Measurements from ENCODE around the gene SLC1A5.

SLC1A5 gene

DNA sequence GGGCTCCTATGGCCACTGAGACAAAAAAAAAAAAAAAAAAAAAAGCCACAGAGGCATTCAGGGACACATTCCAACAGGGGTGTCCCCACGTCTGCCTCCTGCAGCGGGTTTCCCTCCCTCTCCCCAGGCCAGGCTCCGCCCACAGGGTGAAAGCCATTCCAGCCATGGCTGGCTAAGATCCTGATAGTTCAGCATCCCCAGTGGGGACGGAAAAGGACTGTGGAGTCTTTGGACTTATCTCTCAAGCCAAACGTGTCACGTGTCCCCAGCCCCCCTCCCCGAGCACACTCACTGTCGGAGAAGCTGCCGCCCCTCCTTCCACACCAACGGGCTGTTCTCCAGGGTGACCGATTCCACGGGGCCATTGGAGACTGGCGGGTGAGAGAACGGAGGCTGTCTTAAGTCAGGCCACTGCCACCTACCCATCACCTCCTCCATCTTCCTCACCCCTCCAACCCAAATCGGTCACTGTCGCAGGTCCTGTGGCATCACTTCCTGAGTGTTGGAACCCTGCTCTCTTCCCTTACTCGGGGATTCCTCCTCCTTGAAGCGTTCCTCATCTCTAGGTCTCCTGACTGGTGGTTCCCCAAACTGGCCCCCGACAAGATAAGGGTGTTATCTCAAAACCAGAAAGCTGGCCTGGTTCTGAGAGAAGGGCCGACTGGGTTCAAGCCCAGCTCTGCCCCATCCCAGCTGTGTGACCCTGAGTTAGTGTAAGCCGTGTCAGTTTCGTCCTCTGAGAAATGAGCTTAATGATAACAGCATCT lies 51.7 kb downstream of the SLC1A5 start:
- no peaks in the 10 kb centered on the region for H3K27me3 ChIP-seq (ENCODE audit: low read depth, low read length)
- no peaks in the 10 kb centered on the region for H3K9me3 ChIP-seq (ENCODE audit: control insufficient read depth in 1 of 2, low read length in 2 of 2)
- H3K4me1 ChIP-seq (ENCODE audit: control insufficient read depth in 1 of 2, insufficient read depth in 2 of 2, low read length in 2 of 2) = peaks cover 0 to 42% of the 10 kb centered on the region in 2 donors
- no peak overlapping the region for H3K4me3 ChIP-seq (ENCODE audit: low read depth in 1 of 2, low read length in 2 of 2)
- no peak overlapping the region for H3K27ac ChIP-seq (ENCODE audit: low read length)
- H3K36me3 ChIP-seq (ENCODE audit: control insufficient read depth in 1 of 2, insufficient read depth in 2 of 2, low read length in 2 of 2) = peaks cover 28 to 42% of the 10 kb centered on the region in 2 donors

DNA sequence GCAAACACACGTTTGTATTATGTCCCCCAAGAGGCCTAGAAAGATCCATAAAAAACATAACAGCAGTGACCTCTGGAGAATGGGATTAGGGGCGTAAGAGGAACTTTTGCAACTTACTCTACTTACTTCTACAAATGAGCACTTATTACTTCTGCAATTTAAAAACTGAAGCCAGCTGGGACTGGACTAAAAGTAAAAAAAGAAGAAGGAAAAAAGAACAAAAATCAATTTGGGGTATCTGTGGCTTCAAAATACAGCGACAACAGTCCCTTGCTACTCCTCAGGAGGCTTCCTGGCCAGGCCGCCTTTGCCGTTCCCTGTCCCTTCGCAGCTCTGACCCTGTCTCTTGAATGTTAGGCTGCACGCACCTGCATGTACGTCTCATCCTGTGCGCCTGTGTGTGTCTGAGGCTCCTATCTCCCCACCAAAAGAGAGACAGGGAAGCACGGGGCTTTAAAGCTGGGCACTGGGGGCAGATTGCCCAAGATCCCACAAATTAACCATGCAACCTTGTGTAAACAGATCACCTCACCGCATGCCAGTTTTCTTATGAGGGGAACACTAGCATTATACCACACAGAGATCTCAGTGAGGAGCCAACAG lies 54.6 kb downstream of the SLC1A5 start:
- Histone ChIP-seq H3K9me3 (ENCODE audit: control insufficient read depth in 1 of 2, low read length in 2 of 2) (no peaks in the 10 kb centered on the region), H3K27me3 (ENCODE audit: low read depth, low read length) (no peaks in the 10 kb centered on the region), H3K27ac (ENCODE audit: low read length) (no peak overlapping the region), H3K36me3 (ENCODE audit: control insufficient read depth in 1 of 2, insufficient read depth in 2 of 2, low read length in 2 of 2) (peaks cover 40 to 70% of the 10 kb centered on the region in 2 donors), H3K4me1 (ENCODE audit: control insufficient read depth in 1 of 2, insufficient read depth in 2 of 2, low read length in 2 of 2) (peaks cover 3 to 34% of the 10 kb centered on the region in 2 donors), H3K4me3 (ENCODE audit: low read depth in 1 of 2, low read length in 2 of 2) (no peak overlapping the region)

DNA sequence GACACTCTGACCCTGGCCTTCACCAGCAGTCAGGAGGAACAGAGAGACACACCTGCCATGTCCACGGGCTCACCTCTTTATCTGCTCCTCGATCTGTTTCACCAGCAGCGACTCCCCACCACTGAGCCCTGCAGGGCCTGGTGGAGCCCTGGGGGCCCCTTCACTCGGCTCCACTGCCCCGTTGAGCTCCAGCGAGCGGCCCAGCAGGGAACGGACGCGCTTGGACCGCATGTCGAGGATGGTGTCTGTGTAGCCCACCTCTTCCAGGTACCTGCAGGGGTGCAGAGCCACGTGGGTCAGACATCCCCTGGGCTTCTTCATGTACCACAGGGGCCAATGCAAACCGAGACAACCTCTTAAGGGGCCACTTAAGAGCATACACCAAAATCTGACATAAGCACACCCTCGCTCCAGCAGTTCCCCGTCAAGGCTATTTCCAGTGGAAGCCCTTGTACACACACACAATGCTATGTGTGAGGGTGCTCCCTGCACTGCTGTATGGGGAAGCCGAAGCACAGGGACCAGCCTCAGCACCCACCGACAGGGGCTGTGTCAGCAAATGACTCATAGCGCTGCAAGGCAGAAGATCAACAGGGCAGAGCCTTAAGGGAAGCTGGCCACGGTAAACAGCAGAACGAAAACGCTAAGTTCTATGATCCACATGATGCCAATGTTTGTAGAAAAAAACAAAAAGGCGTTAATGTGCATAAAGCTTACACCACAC lies 55.3 kb downstream of the SLC1A5 start:
- peaks cover 39 to 73% of the 10 kb centered on the region in 2 donors for H3K36me3 ChIP-seq (ENCODE audit: control insufficient read depth in 1 of 2, insufficient read depth in 2 of 2, low read length in 2 of 2)
- no peak overlapping the region for H3K27ac ChIP-seq (ENCODE audit: low read length)

DNA sequence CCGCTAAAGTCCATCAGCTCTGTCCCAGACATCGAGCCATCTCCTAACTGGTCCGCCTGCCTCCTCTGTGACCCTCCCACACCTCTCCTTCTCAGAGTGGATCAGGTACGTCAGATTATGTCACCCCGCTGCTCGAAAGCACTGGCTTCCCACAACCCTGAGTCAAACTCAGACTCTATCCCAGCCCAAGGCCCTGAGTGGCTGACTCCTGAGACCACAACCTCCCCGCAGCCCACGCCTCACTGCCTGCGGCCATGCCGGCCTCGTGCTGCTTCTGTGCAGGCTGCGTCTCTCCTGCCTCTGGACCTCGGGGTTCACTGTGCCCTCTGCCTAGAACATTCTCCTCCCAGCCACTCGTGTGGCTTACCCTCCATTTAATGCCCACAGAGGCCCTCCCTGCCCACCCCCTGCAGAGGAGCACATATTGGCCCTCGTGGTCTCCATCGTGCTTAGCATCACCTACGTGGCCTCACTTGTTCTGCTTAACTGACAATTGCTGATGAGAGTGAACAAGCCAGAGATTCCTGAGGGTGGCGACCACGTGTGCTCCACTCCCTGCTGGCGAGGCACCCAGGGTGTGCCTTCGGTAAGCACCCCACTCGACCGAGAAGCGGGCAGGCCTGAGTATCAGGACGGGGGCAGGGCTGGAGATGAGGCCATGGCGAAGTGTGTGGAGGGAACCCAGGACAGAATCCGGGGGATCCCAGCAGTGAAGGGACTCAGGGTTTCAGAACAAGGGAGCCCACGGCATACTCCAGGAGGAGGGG lies 56.0 kb downstream of the SLC1A5 start:
- Histone ChIP-seq H3K27ac (ENCODE audit: low read length) (no peak overlapping the region), H3K36me3 (ENCODE audit: control insufficient read depth in 1 of 2, insufficient read depth in 2 of 2, low read length in 2 of 2) (peaks cover 32 to 74% of the 10 kb centered on the region in 2 donors), H3K27me3 (ENCODE audit: low read depth, low read length) (no peaks in the 10 kb centered on the region), H3K4me1 (ENCODE audit: control insufficient read depth in 1 of 2, insufficient read depth in 2 of 2, low read length in 2 of 2) (peaks cover 3 to 42% of the 10 kb centered on the region in 2 donors), H3K4me3 (ENCODE audit: low read depth in 1 of 2, low read length in 2 of 2) (no peak overlapping the region), H3K9me3 (ENCODE audit: control insufficient read depth in 1 of 2, low read length in 2 of 2) (no peaks in the 10 kb centered on the region)

More for the DNA sequence above, 55.3 kb downstream of the SLC1A5 start:
- Histone ChIP-seq H3K27me3 (ENCODE audit: low read depth, low read length) (no peaks in the 10 kb centered on the region), H3K4me1 (ENCODE audit: control insufficient read depth in 1 of 2, insufficient read depth in 2 of 2, low read length in 2 of 2) (peaks cover 3 to 38% of the 10 kb centered on the region in 2 donors), H3K4me3 (ENCODE audit: low read depth in 1 of 2, low read length in 2 of 2) (no peak overlapping the region), H3K9me3 (ENCODE audit: control insufficient read depth in 1 of 2, low read length in 2 of 2) (no peaks in the 10 kb centered on the region)

DNA sequence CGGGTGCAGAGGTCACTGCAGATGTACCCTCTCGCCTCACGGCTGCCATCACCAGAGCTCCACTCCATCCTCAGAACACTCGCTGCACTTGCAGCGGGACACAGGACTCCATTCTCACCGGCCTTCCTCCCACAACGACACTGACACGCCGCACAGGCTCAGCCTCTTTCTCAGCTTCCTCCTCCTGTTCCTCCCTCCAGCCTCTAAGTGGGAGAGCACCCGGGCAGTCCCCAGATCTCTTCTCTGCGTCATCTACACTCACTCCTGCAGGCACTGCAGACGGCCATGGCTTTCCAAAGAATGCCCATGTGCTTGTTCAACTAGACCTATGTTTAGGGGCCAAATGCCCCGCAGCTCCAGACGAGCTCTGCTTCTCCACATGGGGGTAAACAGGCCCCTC lies 56.8 kb downstream of the SLC1A5 start:
- Histone ChIP-seq H3K4me1 (ENCODE audit: control insufficient read depth in 1 of 2, insufficient read depth in 2 of 2, low read length in 2 of 2) (peaks cover 3 to 44% of the 10 kb centered on the region in 2 donors), H3K36me3 (ENCODE audit: control insufficient read depth in 1 of 2, insufficient read depth in 2 of 2, low read length in 2 of 2) (peaks cover 26 to 74% of the 10 kb centered on the region in 2 donors), H3K27me3 (ENCODE audit: low read depth, low read length) (no peaks in the 10 kb centered on the region), H3K9me3 (ENCODE audit: control insufficient read depth in 1 of 2, low read length in 2 of 2) (no peaks in the 10 kb centered on the region), H3K27ac (ENCODE audit: low read length) (no peak overlapping the region), H3K4me3 (ENCODE audit: low read depth in 1 of 2, low read length in 2 of 2) (peak overlapping the region in 1 of 2 donors; percentile 28)

DNA sequence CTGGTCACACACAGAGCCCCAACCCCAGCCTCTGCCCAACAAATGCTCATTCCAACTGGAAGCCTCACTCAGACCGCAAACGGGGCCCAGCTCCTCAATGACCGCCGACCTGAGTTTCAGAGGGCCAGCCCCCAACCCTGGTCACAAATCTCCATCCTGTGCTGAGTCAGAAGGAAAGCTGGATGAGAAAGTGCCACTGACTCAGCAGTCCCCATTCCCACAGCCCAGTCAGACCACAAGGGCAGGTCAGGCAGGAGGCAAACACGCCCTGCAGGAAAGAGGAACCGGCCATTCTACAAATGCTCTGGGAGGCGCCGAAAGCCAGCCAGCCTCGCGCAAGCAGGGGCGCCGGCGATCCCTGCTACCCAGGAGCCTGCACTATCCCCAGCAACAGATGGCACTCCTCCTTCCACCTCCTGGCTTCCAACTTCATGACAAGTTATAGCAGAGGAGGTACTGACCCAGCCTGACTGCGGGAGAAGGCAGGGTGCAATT lies 57.3 kb downstream of the SLC1A5 start:
- H3K36me3 ChIP-seq (ENCODE audit: control insufficient read depth in 1 of 2, insufficient read depth in 2 of 2, low read length in 2 of 2) = peaks cover 27 to 77% of the 10 kb centered on the region in 2 donors
- peak overlapping the region in 1 of 2 donors; percentile 28 for H3K4me3 ChIP-seq (ENCODE audit: low read depth in 1 of 2, low read length in 2 of 2)
- peaks cover 3 to 42% of the 10 kb centered on the region in 2 donors for H3K4me1 ChIP-seq (ENCODE audit: control insufficient read depth in 1 of 2, insufficient read depth in 2 of 2, low read length in 2 of 2)
- no peaks in the 10 kb centered on the region for H3K9me3 ChIP-seq (ENCODE audit: control insufficient read depth in 1 of 2, low read length in 2 of 2)
- no peak overlapping the region for H3K27ac ChIP-seq (ENCODE audit: low read length)
- H3K27me3 ChIP-seq (ENCODE audit: low read depth, low read length) = no peaks in the 10 kb centered on the region

DNA sequence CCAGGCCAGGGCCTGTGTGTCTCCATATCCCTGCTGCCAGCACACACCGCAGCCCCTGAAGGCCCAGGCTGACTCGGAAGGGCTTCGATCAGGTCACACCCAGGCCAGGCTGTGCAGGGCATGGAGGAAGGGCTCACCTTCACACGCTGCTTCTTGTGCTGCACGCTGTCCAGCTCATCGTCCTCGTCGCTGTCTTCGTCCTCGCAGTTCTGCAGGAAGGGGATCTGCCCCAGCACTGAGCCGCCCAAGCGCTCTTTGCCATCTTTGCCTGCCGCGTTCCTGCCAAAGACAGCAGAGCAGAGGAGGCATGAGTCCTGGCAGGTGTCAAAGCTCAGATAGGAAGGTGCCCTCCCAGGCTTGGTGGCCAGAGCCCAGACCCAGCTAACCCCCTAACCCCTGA lies 57.8 kb downstream of the SLC1A5 start:
- no peaks in the 10 kb centered on the region for H3K9me3 ChIP-seq (ENCODE audit: control insufficient read depth in 1 of 2, low read length in 2 of 2)
- H3K4me3 ChIP-seq (ENCODE audit: low read depth in 1 of 2, low read length in 2 of 2) = no peak overlapping the region
- H3K36me3 ChIP-seq (ENCODE audit: control insufficient read depth in 1 of 2, insufficient read depth in 2 of 2, low read length in 2 of 2) = peaks cover 31 to 82% of the 10 kb centered on the region in 2 donors
- H3K27me3 ChIP-seq (ENCODE audit: low read depth, low read length) = no peaks in the 10 kb centered on the region
- H3K4me1 ChIP-seq (ENCODE audit: control insufficient read depth in 1 of 2, insufficient read depth in 2 of 2, low read length in 2 of 2) = peaks cover 3 to 42% of the 10 kb centered on the region in 2 donors
- H3K27ac ChIP-seq (ENCODE audit: low read length) = no peak overlapping the region

DNA sequence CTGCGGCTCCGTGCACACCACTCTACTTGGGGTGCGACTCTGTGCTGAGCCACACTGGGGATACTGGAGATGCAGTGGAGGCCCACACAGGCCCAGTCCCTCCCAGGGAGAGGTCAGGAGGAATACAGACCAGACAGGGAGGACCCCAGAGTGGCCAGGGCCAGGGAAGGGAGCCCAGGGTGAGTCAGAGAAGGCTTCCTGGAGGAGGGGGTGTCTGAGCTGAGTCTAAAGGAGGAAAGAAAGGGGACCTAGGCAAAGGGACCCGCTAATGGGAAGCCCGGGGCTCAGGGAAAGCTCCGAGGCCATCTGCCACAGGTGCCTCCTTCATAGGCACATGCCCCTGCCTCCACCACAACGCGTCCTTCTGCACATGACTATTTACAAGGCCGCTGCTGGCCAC lies 58.2 kb downstream of the SLC1A5 start:
- Histone ChIP-seq H3K36me3 (ENCODE audit: control insufficient read depth in 1 of 2, insufficient read depth in 2 of 2, low read length in 2 of 2) (peaks cover 33 to 86% of the 10 kb centered on the region in 2 donors), H3K9me3 (ENCODE audit: control insufficient read depth in 1 of 2, low read length in 2 of 2) (no peaks in the 10 kb centered on the region), H3K4me3 (ENCODE audit: low read depth in 1 of 2, low read length in 2 of 2) (no peak overlapping the region), H3K27me3 (ENCODE audit: low read depth, low read length) (no peaks in the 10 kb centered on the region), H3K4me1 (ENCODE audit: control insufficient read depth in 1 of 2, insufficient read depth in 2 of 2, low read length in 2 of 2) (peaks cover 3 to 42% of the 10 kb centered on the region in 2 donors), H3K27ac (ENCODE audit: low read length) (no peak overlapping the region)

DNA sequence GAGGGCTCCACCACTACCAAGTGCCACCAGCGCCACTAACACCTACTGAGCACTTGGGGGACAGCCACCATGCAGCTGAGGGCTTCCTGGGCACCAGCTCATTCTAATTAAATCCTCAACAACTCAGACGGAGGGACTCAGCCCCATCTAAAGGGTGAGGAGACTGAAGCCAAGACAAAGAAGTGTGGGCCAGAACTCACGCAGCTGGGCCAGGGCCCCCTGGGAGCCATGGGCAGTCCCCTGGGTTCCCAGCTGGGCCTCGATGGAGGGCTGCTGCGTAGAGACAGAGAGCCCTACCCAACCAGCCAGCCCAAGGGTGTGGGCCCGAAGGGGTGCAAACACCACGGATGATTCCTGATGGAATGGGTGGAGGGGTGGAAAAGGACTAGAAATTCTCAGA lies 58.7 kb downstream of the SLC1A5 start:
- Histone ChIP-seq H3K36me3 (ENCODE audit: control insufficient read depth in 1 of 2, insufficient read depth in 2 of 2, low read length in 2 of 2) (peaks cover 34 to 90% of the 10 kb centered on the region in 2 donors), H3K9me3 (ENCODE audit: control insufficient read depth in 1 of 2, low read length in 2 of 2) (no peaks in the 10 kb centered on the region), H3K4me1 (ENCODE audit: control insufficient read depth in 1 of 2, insufficient read depth in 2 of 2, low read length in 2 of 2) (peaks cover 3 to 42% of the 10 kb centered on the region in 2 donors), H3K27ac (ENCODE audit: low read length) (no peak overlapping the region), H3K27me3 (ENCODE audit: low read depth, low read length) (no peaks in the 10 kb centered on the region), H3K4me3 (ENCODE audit: low read depth in 1 of 2, low read length in 2 of 2) (no peak overlapping the region)

DNA sequence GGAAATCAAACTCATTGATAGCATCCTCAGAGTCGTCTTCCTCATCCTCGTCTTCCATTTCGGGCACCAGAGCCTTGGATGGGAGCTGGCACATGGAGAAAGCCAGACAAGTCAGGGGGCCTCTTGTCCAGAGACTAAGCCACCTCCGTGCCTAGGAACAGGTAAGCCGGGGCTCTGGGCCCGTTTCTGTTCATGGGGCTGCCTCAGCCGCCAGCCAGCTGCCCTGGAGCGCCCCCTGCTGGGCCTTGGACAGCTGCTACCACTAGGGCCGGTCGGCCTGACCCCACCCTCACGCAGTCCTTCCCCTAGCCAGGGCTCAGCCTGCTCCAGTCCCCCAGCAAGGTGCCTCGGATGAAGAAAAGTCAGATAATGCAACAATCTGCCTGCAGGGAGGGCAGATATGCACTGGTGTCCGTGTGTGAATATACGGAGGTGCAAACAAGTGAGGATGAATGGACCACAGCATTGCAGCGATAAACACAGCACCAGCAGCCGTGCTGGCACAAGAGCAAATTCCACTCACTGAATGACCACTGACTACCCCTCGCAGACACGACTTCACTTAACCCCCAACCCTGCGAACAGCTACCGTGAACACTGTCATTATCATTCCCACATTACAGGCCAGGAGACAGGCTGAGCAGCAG lies 59.6 kb downstream of the SLC1A5 start:
- Histone ChIP-seq H3K4me3 (ENCODE audit: low read depth in 1 of 2, low read length in 2 of 2) (no peak overlapping the region), H3K27me3 (ENCODE audit: low read depth, low read length) (no peaks in the 10 kb centered on the region), H3K36me3 (ENCODE audit: control insufficient read depth in 1 of 2, insufficient read depth in 2 of 2, low read length in 2 of 2) (peaks cover 36 to 94% of the 10 kb centered on the region in 2 donors), H3K27ac (ENCODE audit: low read length) (no peak overlapping the region), H3K4me1 (ENCODE audit: control insufficient read depth in 1 of 2, insufficient read depth in 2 of 2, low read length in 2 of 2) (peaks cover 3 to 42% of the 10 kb centered on the region in 2 donors), H3K9me3 (ENCODE audit: control insufficient read depth in 1 of 2, low read length in 2 of 2) (no peaks in the 10 kb centered on the region)

All from muscle layer of duodenum (tissue), 2 donors.